Natural killer cell (primary cell): ENCODE data around the gene COX6A1. TPM values are rescaled to one million over a fixed set of nuclear protein-coding genes. Genes with fewer than 3 reads are reported as not detected.

Experiments
- ATAC-seq, 3 donors: fragments of 150-1000 bp in 2 of 3; fragments of 200-7000 bp in 1 of 3; cut with Tn5 transposase; 1 replicate in 1 of 3; 2 replicates in 2 of 3; pipeline ENCODE4 v1.10.0; 2021; ENCODE audit warnings: mild to moderate bottlenecking in 2 of 3, moderate library complexity in 2 of 3
- DNase-seq, 2 donors: peaks; one replicate each; pipeline versions ENCODE4 v3.0.0 to v3.0.0-alpha.2; 2013 to 2021; ENCODE audit warnings: mixed read lengths in 1 of 2
- H3K27ac ChIP-seq: one replicate; pipeline ENCODE4 v1.5.1; 2013; ENCODE audit warnings: mild to moderate bottlenecking, low read length
- H3K27me3 ChIP-seq: one replicate; pipeline ENCODE4 v1.6.1; 2013; ENCODE audit warnings: low read length; ENCODE audit not compliant: control insufficient read depth, insufficient read depth
- H3K36me3 ChIP-seq: one replicate; pipeline ENCODE4 v1.6.1; 2013; ENCODE audit warnings: low read length; ENCODE audit not compliant: control insufficient read depth, insufficient read depth
- H3K4me1 ChIP-seq: one replicate; pipeline ENCODE4 v1.6.1; 2013; ENCODE audit warnings: low read length; ENCODE audit not compliant: control insufficient read depth, insufficient read depth
- H3K4me3 ChIP-seq: one replicate; pipeline ENCODE4 v1.5.1; 2013; ENCODE audit warnings: low read length
- H3K9me3 ChIP-seq: one replicate; pipeline ENCODE4 v1.6.1; 2013; ENCODE audit warnings: low read length; ENCODE audit not compliant: control insufficient read depth, insufficient read depth
- H3K27ac Mint-ChIP-seq, 2 donors: one replicate each; pipeline ENCODE4 v1.8.0; 2022; ENCODE audit warnings: mild to moderate bottlenecking in 2 of 2, mixed read lengths in 2 of 2, moderate library complexity in 1 of 2
- H3K27me3 Mint-ChIP-seq, 2 donors: one replicate each; pipeline ENCODE4 v1.8.0; 2022; ENCODE audit warnings: low read depth in 2 of 2, mixed read lengths in 2 of 2
- H3K36me3 Mint-ChIP-seq: one replicate; pipeline ENCODE4 v1.8.0; 2022; ENCODE audit warnings: mixed read lengths
- H3K4me1 Mint-ChIP-seq, 2 donors: one replicate each; pipeline ENCODE4 v1.8.0; 2022; ENCODE audit warnings: mixed read lengths in 2 of 2
- H3K4me3 Mint-ChIP-seq: one replicate; pipeline ENCODE4 v1.8.0; 2022; ENCODE audit warnings: mild to moderate bottlenecking, moderate library complexity, mixed read lengths
- H3K9me3 Mint-ChIP-seq, 2 donors: one replicate each; pipeline ENCODE4 v1.8.0; 2022; ENCODE audit warnings: mixed read lengths in 2 of 2
- WGBS: methylation state at CpG from one replicate; pipeline ENCODE4 v1.1.7; 2013; ENCODE audit warnings: missing lambda C conversion rate; ENCODE audit not compliant: insufficient coverage; 5-methylcytosine and 5-hydroxymethylcytosine counted together
- intact Hi-C: fragments of 100-400 bp; cut with micrococcal nuclease; formaldehyde crosslinking; loops from one replicate; pipeline ENCODE4 v1.14.2; 2022
- total RNA-seq, 4 donors: library from RNA; stranded (reverse); fragments of 120-200 nt in 1 of 4; gene quantifications; one replicate each; pipeline versions ENCODE4 v1.2.3 to v1.2.4, GENCODE V29; 2013 to 2022
- TF ChIP-seq, protein P1 (sequence below): fragments of 200-600 bp; IDR thresholded peaks from one replicate; pipeline ENCODE4 v1.8.0; 2022; ENCODE audit warnings: antibody characterized with exemption

Gene COX6A1
- total RNA-seq, 3 donors from 2014 or later (not counting 1 experiment from before 2014, with no cell fraction given) = 152 to 189 (median 163) TPM

DNA sequence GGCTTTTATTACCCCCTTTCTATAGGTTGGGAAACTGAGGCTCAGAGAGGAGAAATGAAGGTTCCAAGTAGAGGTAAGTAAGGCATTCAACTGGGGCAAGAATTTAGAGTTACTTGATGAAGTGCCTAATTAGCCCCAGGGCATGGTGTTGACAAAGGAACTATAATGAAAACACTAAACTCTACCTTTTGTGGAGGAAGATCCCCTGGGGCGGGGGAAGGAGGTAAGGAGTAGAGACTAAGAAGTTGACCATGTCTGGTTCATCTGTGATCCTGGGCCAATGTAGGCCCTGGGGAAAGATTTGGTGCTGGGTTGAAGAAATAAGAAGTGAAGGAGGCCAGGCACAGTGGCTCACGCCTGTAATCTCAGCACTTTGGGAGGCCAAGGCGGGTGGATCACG lies 16.2 kb upstream of the COX6A1 start:
- intact Hi-C loops = no loop called here

DNA sequence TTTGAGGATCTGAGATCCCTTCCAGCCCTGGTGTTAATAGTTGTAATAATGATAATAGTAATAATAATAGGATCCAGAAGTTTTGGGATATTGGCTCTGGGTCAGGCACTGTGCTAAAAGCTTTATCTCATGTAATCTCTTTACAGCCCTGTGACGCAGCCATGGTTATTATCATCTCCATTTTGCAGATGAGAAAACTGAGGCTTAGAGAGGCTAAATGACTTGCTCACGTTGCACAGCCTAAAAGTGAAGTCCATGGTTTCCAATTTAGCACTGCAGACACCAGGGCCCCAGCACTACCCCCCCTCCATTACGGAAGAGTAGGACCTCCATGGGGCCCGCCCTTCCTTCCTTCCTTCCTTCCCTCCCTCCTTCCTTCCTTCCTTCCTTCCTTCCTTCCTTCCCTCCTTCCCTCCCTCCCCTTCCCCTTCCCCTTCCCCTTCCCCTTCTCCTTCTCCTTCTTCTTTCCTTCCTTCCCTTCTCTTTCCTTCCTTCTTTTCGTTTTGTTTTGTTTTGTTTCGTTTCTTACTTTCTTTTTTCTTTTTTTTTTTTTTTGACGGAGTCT lies 14.9 kb upstream of the COX6A1 start:
- 57% methylated on average over 7 of the region's 7 CpGs for WGBS
- Histone ChIP-seq H3K27me3 (no peaks in the 10 kb centered on the region), H3K27ac (no peak overlapping the region), H3K9me3 (no peaks in the 10 kb centered on the region), H3K4me3 (no peak overlapping the region), H3K4me1 (no peaks in the 10 kb centered on the region), H3K36me3 (no peaks in the 10 kb centered on the region)
- TF ChIP-seq, protein P1, sequence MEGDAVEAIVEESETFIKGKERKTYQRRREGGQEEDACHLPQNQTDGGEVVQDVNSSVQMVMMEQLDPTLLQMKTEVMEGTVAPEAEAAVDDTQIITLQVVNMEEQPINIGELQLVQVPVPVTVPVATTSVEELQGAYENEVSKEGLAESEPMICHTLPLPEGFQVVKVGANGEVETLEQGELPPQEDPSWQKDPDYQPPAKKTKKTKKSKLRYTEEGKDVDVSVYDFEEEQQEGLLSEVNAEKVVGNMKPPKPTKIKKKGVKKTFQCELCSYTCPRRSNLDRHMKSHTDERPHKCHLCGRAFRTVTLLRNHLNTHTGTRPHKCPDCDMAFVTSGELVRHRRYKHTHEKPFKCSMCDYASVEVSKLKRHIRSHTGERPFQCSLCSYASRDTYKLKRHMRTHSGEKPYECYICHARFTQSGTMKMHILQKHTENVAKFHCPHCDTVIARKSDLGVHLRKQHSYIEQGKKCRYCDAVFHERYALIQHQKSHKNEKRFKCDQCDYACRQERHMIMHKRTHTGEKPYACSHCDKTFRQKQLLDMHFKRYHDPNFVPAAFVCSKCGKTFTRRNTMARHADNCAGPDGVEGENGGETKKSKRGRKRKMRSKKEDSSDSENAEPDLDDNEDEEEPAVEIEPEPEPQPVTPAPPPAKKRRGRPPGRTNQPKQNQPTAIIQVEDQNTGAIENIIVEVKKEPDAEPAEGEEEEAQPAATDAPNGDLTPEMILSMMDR = no peak
- Mint-ChIP-seq H3K9me3 (no peaks in the 10 kb centered on the region), H3K27me3 (peaks cover 0 to 4% of the 10 kb centered on the region in 2 donors), H3K36me3 (no peaks in the 10 kb centered on the region), H3K4me1 (no peaks in the 10 kb centered on the region), H3K4me3 (no peak overlapping the region), H3K27ac (no peak overlapping the region)
- intact Hi-C loops = no loop called here
- ATAC-seq = no peak
- DNase-seq = no peak

More for the DNA sequence above, 16.2 kb upstream of the COX6A1 start:
- TF ChIP-seq, protein P1 = no peak
- Mint-ChIP-seq H3K27me3 (no peaks in the 10 kb centered on the region), H3K36me3 (no peaks in the 10 kb centered on the region), H3K27ac (no peak overlapping the region), H3K4me3 (no peak overlapping the region), H3K4me1 (no peaks in the 10 kb centered on the region), H3K9me3 (no peaks in the 10 kb centered on the region)
- H3K4me1 ChIP-seq = no peaks in the 10 kb centered on the region
- no peaks in the 10 kb centered on the region for H3K36me3 ChIP-seq
- DNase-seq (no peak), ATAC-seq (no peak)
- 82% methylated on average over 4 of the region's 4 CpGs for WGBS
- H3K27me3 ChIP-seq = no peaks in the 10 kb centered on the region
- no peak overlapping the region for H3K27ac ChIP-seq
- H3K4me3 ChIP-seq = no peak overlapping the region
- H3K9me3 ChIP-seq = no peaks in the 10 kb centered on the region

DNA sequence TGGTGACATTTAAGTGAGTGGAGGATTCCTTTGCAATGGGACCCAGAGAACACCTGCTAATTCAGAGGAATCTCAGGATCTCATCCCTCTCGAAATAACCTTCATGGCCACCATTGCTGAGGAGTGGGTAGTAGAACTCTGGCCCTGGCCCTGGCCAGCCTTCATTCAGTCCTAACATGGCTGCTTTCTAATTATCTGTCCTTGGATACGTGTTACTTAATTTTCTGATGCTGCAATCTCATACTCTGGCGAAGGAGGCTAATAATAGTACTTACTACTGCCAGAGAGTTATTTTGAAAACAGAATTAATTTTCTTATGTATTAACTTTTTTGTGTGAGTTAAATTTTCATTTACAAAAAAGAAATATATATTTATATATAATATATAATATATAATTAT lies 12.1 kb upstream of the COX6A1 start:
- WGBS = 89% methylated on average over 2 of the region's 3 CpGs
- intact Hi-C loops = no loop called here
- no peak for ATAC-seq

More for the DNA sequence above, 12.1 kb upstream of the COX6A1 start:
- no peak overlapping the region for H3K4me3 ChIP-seq
- H3K27me3 ChIP-seq = no peaks in the 10 kb centered on the region
- Mint-ChIP-seq H3K36me3 (no peaks in the 10 kb centered on the region), H3K4me3 (no peak overlapping the region), H3K4me1 (peaks cover 4 to 5% of the 10 kb centered on the region in 2 donors), H3K9me3 (no peaks in the 10 kb centered on the region), H3K27me3 (peaks cover 9 to 11% of the 10 kb centered on the region in 2 donors), H3K27ac (no peak overlapping the region)
- H3K27ac ChIP-seq = no peak overlapping the region
- H3K9me3 ChIP-seq = no peaks in the 10 kb centered on the region
- DNase-seq = no peak
- no peaks in the 10 kb centered on the region for H3K36me3 ChIP-seq
- no peaks in the 10 kb centered on the region for H3K4me1 ChIP-seq
- TF ChIP-seq, protein P1 = no peak
